Neural cell (in vitro differentiated cells): ENCODE data around the gene RHOBTB1. TPM values are rescaled to one million over a fixed set of nuclear protein-coding genes. Genes with fewer than 3 reads are reported as not detected.

ENCODE experiments used
- H2AFZ ChIP-seq: fragments of 200-600, 300-800 bp; sonication (generic), shearing (Covaris generic); 2 replicates; pipeline ENCODE4 v1.6.0; 2014; ENCODE audit warnings: low read depth, mild to moderate bottlenecking, antibody characterized with exemption, low read length, moderate library complexity
- H3F3A ChIP-seq: fragments of 200-600 bp; shearing (Covaris generic); 2 replicates; pipeline ENCODE4 v1.6.1; 2016; ENCODE audit warnings: mild to moderate bottlenecking, moderate library complexity, mixed read lengths, antibody characterized with exemption, low read length; ENCODE audit not compliant: insufficient read depth, poor library complexity, severe bottlenecking
- H3K27ac ChIP-seq: fragments of 200-600, 300-800 bp; sonication (generic), shearing (Covaris generic); 2 replicates; pipeline ENCODE4 v1.5.1; 2014; ENCODE audit warnings: mild to moderate bottlenecking, low read length, moderate library complexity
- H3K27me3 ChIP-seq: fragments of 300-800, 200-600 bp; sonication (generic), shearing (Covaris generic); 2 replicates; pipeline ENCODE4 v1.6.0; 2014; ENCODE audit warnings: mild to moderate bottlenecking, low read depth, low read length, moderate library complexity; ENCODE audit not compliant: insufficient read depth
- H3K36me3 ChIP-seq: fragments of 300-800, 200-600 bp; sonication (generic), shearing (Covaris generic); 2 replicates; pipeline ENCODE4 v1.5.1; 2014; ENCODE audit warnings: mild to moderate bottlenecking, antibody characterized with exemption, low read length, moderate library complexity; ENCODE audit not compliant: insufficient read depth
- H3K4me2 ChIP-seq: fragments of 300-800, 200-600 bp; sonication (generic), shearing (Covaris generic); 2 replicates; pipeline ENCODE4 v1.6.0; 2014; ENCODE audit warnings: mild to moderate bottlenecking, low read length
- H3K4me3 ChIP-seq: fragments of 300-800, 200-600 bp; sonication (generic), shearing (Covaris generic); 2 replicates; pipeline ENCODE4 v1.5.1; 2014; ENCODE audit warnings: mild to moderate bottlenecking, low read length, moderate library complexity
- H3K79me2 ChIP-seq: fragments of 200-600 bp; shearing (Covaris generic); replicated peaks from 2 replicates; pipeline ENCODE4 v1.6.0; 2014; ENCODE audit warnings: mild to moderate bottlenecking, low read length, moderate library complexity; ENCODE audit not compliant: insufficient read depth
- H3K9ac ChIP-seq: fragments of 300-800, 200-600 bp; sonication (generic), shearing (Covaris generic); 2 replicates; pipeline ENCODE4 v1.6.1; 2016; ENCODE audit warnings: mild to moderate bottlenecking, low read length, mixed read lengths
- H3K9me2 ChIP-seq: fragments of 200-600 bp; shearing (Covaris generic); 2 replicates; pipeline ENCODE4 v1.6.1; 2016; ENCODE audit warnings: mild to moderate bottlenecking, low read length, mixed read lengths; ENCODE audit not compliant: insufficient read depth
- H3K9me3 ChIP-seq: fragments of 200-600, 300-800 bp; sonication (generic), shearing (Covaris generic); 2 replicates; pipeline ENCODE4 v1.6.1; 2016; ENCODE audit warnings: mild to moderate bottlenecking, mixed run types, low read length, moderate library complexity, mixed read lengths
- H4K20me1 ChIP-seq: fragments of 200-600 bp; shearing (Covaris generic); 2 replicates; pipeline ENCODE4 v1.6.1; 2016; ENCODE audit warnings: mild to moderate bottlenecking, mixed run types; ENCODE audit not compliant: insufficient read depth
- CTCF ChIP-seq: fragments of 450-650 bp; IDR thresholded peaks from 2 replicates; pipeline ENCODE4 v1.5.1; 2014; ENCODE audit warnings: antibody characterized with exemption, mild to moderate bottlenecking, moderate library complexity; ENCODE audit not compliant: poor library complexity, severe bottlenecking
- EP300 ChIP-seq: fragments of 450-650 bp; conservative IDR thresholded peaks from 2 replicates; pipeline ENCODE4 v1.6.1; 2014; ENCODE audit warnings: antibody characterized with exemption, mild to moderate bottlenecking, moderate library complexity; ENCODE audit not compliant: poor library complexity, severe bottlenecking
- MXI1 ChIP-seq: fragments of 450-650 bp; conservative IDR thresholded peaks from 2 replicates; pipeline ENCODE4 v1.6.1; 2014; ENCODE audit warnings: antibody characterized with exemption, mild to moderate bottlenecking; ENCODE audit not compliant: poor library complexity, severe bottlenecking
- POLR2AphosphoS5 ChIP-seq: IDR thresholded peaks from 2 replicates; pipeline ENCODE4 v1.6.1; 2012
- SMC3 ChIP-seq: fragments of 450-650 bp; conservative IDR thresholded peaks from 2 replicates; pipeline ENCODE4 v1.6.1; 2014; ENCODE audit warnings: antibody characterized with exemption, mild to moderate bottlenecking, moderate library complexity; ENCODE audit not compliant: poor library complexity
- TAF1 ChIP-seq: IDR thresholded peaks from 2 replicates; pipeline ENCODE4 v1.6.1; 2012; ENCODE audit warnings: low read depth
- polyA plus RNA-seq: library from polyadenylated mRNA; depleted of rRNA; stranded (reverse); fragments of >200 nt; gene quantifications from 2 replicates; pipeline ENCODE4 v1.2.3, GENCODE V29; 2014
- TF ChIP-seq, protein P1 (sequence below): IDR thresholded peaks from 2 replicates; pipeline ENCODE4 v1.6.1; 2012; ENCODE audit warnings: borderline replicate concordance

RHOBTB1 gene
- polyA plus RNA-seq, 1 donor from 2014 or later: 10.5 TPM

- no peaks in the 10 kb centered on the region for H4K20me1 ChIP-seq
- H3K9me2 ChIP-seq: no peaks in the 10 kb centered on the region
- H3K27me3 ChIP-seq: no peaks in the 10 kb centered on the region
- no peak overlapping the region for H3K4me2 ChIP-seq
- H3K9ac ChIP-seq: no peak overlapping the region
- no peaks in the 10 kb centered on the region for H3F3A ChIP-seq
- H3K27ac ChIP-seq: no peak overlapping the region
- TF ChIP-seq EP300 (no peak), CTCF (no peak), TAF1 (no peak), POLR2AphosphoS5 (no peak), SMC3 (no peak)
- TF ChIP-seq, protein P1, sequence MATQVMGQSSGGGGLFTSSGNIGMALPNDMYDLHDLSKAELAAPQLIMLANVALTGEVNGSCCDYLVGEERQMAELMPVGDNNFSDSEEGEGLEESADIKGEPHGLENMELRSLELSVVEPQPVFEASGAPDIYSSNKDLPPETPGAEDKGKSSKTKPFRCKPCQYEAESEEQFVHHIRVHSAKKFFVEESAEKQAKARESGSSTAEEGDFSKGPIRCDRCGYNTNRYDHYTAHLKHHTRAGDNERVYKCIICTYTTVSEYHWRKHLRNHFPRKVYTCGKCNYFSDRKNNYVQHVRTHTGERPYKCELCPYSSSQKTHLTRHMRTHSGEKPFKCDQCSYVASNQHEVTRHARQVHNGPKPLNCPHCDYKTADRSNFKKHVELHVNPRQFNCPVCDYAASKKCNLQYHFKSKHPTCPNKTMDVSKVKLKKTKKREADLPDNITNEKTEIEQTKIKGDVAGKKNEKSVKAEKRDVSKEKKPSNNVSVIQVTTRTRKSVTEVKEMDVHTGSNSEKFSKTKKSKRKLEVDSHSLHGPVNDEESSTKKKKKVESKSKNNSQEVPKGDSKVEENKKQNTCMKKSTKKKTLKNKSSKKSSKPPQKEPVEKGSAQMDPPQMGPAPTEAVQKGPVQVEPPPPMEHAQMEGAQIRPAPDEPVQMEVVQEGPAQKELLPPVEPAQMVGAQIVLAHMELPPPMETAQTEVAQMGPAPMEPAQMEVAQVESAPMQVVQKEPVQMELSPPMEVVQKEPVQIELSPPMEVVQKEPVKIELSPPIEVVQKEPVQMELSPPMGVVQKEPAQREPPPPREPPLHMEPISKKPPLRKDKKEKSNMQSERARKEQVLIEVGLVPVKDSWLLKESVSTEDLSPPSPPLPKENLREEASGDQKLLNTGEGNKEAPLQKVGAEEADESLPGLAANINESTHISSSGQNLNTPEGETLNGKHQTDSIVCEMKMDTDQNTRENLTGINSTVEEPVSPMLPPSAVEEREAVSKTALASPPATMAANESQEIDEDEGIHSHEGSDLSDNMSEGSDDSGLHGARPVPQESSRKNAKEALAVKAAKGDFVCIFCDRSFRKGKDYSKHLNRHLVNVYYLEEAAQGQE: no peak
- H3K79me2 ChIP-seq: no peaks in the 10 kb centered on the region
- H3K36me3 ChIP-seq: no peaks in the 10 kb centered on the region
- no peaks in the 10 kb centered on the region for H3K9me3 ChIP-seq
- no peak overlapping the region for H3K4me3 ChIP-seq
- H2AFZ ChIP-seq: no peak overlapping the region
Measured at GRCh38 chr10:60905580-60905979, 38.4 kb downstream of the RHOBTB1 start.

DNA sequence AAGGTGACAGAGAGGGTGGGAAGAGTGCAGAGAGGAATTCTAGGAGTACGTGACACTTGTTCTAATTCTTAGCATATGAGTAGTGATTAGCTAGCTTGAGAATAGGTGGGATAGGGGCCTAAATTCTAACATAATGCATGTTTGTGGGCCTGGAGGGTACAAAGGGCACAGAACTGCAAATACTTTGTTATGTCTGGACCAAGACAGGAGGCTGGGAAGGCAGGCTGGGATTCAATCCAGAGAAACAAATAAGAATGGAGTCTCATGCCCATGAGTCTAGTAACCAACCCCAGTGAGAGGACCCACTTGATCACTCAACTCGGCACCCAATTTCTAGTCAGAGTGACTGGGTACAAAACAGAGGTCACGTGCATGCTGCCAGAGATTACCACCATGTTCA is 40.9 kb downstream of the RHOBTB1 start:
- Histone ChIP-seq H3K27ac (no peak overlapping the region), H3K4me2 (no peak overlapping the region), H3K9ac (no peak overlapping the region), H3K79me2 (no peaks in the 10 kb centered on the region), H3K4me3 (no peak overlapping the region), H2AFZ (no peak overlapping the region), H3F3A (no peaks in the 10 kb centered on the region), H3K27me3 (no peaks in the 10 kb centered on the region), H3K9me3 (no peaks in the 10 kb centered on the region), H3K9me2 (no peaks in the 10 kb centered on the region), H3K36me3 (no peaks in the 10 kb centered on the region), H4K20me1 (no peaks in the 10 kb centered on the region)
- TF ChIP-seq MXI1 (no peak), SMC3 (no peak), POLR2AphosphoS5 (no peak), EP300 (no peak), TAF1 (no peak)
- TF ChIP-seq, protein P1: no peak
